HFFc6 (cell line): ENCODE data around the gene ATP6V1D. TPM values are rescaled to one million over a fixed set of nuclear protein-coding genes. Genes with fewer than 3 reads are reported as not detected.

Experiments
- DNase-seq: peaks from one replicate; pipeline ENCODE4 v3.0.0-alpha.2; 2018
- H3K27ac Mint-ChIP-seq: 2 replicates; pipeline ENCODE4 v1.8.0; 2020; ENCODE audit warnings: mild to moderate bottlenecking, mixed read lengths
- H3K27me3 Mint-ChIP-seq: 2 replicates; pipeline ENCODE4 v1.8.0; 2021; ENCODE audit warnings: mild to moderate bottlenecking, moderate library complexity, mixed read lengths; ENCODE audit not compliant: insufficient read depth
- H3K36me3 Mint-ChIP-seq: 2 replicates; pipeline ENCODE4 v1.8.0; 2021; ENCODE audit warnings: low read depth, mixed read lengths
- H3K4me1 Mint-ChIP-seq: 2 replicates; pipeline ENCODE4 v1.8.0; 2020; ENCODE audit warnings: low read depth, mixed read lengths
- H3K4me3 Mint-ChIP-seq: 2 replicates; pipeline ENCODE4 v1.8.0; 2020; ENCODE audit warnings: mild to moderate bottlenecking, moderate library complexity, mixed read lengths
- H3K9me3 Mint-ChIP-seq: 2 replicates; pipeline ENCODE4 v1.8.0; 2020; ENCODE audit warnings: mild to moderate bottlenecking, mixed read lengths
- total RNA-seq, 6 experiments: library from RNA; stranded (reverse); fragmentation: NEBNext Ultra II Directional; extraction: Animal tissue kit (Norgen Biotek cat#: 25700); gene quantifications; 2 replicates in 1 of 6; 3 replicates in 5 of 6; pipeline ENCODE4 v1.2.3, GENCODE V29; 2021
- TF ChIP-seq, protein P1 (sequence below): fragments of 200-600 bp; sonication (generic); IDR thresholded peaks from 2 replicates; pipeline ENCODE4 v1.5.0; 2021; ENCODE audit warnings: antibody characterized with exemption, mild to moderate bottlenecking

Gene ATP6V1D
- total RNA-seq, 6 experiments from 2014 or later: 135 to 167 (median 150) TPM

DNA sequence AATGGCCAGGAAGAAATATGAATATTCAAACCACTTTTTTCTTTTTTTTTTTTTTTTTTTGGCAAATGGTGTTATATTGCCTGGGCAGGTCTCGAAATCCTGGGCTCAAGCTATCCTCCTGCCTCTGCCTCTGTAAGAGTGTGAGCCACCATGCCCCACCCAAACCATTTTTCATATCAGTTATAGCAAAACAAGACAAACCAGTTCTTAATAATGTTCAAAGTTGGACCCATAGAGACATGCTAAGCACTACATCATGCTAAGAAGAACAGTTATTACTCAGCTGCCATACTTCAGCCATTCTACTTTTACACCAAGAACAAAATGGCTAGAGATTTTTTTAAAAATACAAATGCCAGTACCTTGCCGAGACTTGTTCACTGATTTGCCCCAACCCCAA is 26.0 kb upstream of the ATP6V1D start:
- H3K27me3 Mint-ChIP-seq: peaks cover 2% of the 10 kb centered on the region
- H3K4me3 Mint-ChIP-seq: no peak overlapping the region
- H3K9me3 Mint-ChIP-seq: no peaks in the 10 kb centered on the region
- H3K36me3 Mint-ChIP-seq: peaks cover 31% of the 10 kb centered on the region
- TF ChIP-seq, protein P1, sequence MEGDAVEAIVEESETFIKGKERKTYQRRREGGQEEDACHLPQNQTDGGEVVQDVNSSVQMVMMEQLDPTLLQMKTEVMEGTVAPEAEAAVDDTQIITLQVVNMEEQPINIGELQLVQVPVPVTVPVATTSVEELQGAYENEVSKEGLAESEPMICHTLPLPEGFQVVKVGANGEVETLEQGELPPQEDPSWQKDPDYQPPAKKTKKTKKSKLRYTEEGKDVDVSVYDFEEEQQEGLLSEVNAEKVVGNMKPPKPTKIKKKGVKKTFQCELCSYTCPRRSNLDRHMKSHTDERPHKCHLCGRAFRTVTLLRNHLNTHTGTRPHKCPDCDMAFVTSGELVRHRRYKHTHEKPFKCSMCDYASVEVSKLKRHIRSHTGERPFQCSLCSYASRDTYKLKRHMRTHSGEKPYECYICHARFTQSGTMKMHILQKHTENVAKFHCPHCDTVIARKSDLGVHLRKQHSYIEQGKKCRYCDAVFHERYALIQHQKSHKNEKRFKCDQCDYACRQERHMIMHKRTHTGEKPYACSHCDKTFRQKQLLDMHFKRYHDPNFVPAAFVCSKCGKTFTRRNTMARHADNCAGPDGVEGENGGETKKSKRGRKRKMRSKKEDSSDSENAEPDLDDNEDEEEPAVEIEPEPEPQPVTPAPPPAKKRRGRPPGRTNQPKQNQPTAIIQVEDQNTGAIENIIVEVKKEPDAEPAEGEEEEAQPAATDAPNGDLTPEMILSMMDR: no peak
- H3K27ac Mint-ChIP-seq: no peak overlapping the region
- peaks cover 27% of the 10 kb centered on the region for H3K4me1 Mint-ChIP-seq
- no peak for DNase-seq

DNA sequence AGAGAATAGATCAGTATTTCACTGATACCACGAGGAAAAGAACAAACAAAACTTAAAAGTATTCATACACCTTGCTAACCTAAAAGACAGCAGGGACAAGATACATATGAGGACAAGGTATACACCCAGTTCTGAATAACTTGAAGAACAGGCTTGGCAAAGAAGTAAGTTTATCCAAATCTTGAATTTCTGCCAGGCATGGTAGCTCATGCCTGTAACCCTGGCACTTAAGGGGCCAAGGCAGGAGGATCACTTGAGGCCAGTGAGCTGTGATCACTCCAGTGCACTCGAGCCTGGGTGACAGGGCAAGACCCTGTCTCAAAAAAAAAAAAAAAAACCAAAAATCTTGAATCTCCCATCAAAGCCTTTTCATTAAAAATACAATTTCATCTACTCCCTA is 25.5 kb upstream of the ATP6V1D start:
- DNase-seq: no peak
- H3K36me3 Mint-ChIP-seq: peaks cover 35% of the 10 kb centered on the region
- H3K4me1 Mint-ChIP-seq: peaks cover 27% of the 10 kb centered on the region
- H3K27me3 Mint-ChIP-seq: peaks cover 2% of the 10 kb centered on the region
- H3K4me3 Mint-ChIP-seq: no peak overlapping the region
- TF ChIP-seq, protein P1: no peak
- H3K27ac Mint-ChIP-seq: no peak overlapping the region
- H3K9me3 Mint-ChIP-seq: no peaks in the 10 kb centered on the region

DNA sequence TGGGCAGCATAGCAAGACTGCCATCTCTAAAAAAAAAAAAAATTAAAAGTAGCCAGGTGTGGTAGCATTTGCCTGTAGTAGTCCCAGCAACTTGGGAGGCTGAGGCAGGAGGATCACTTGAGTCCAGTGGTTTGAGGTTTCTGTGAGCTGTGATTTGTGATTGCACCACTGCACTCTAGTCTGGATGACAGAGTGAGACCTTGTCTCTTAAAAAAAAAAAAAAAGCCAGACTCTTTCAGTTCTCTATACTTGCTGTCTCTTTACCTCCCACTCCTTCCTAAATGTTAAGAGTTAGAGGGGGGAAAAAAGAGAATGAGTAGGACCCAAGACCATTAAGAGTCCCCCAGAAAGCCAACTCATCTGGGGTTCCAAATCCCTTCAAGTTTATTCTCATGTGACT is 18.3 kb upstream of the ATP6V1D start:
- Mint-ChIP-seq H3K4me3 (no peak overlapping the region), H3K27me3 (no peaks in the 10 kb centered on the region), H3K27ac (no peak overlapping the region), H3K4me1 (peaks cover 5% of the 10 kb centered on the region; the same call in 1 of the 2 replicates), H3K9me3 (no peaks in the 10 kb centered on the region), H3K36me3 (peaks cover 50% of the 10 kb centered on the region)
- no peak for DNase-seq
- TF ChIP-seq, protein P1: no peak

DNA sequence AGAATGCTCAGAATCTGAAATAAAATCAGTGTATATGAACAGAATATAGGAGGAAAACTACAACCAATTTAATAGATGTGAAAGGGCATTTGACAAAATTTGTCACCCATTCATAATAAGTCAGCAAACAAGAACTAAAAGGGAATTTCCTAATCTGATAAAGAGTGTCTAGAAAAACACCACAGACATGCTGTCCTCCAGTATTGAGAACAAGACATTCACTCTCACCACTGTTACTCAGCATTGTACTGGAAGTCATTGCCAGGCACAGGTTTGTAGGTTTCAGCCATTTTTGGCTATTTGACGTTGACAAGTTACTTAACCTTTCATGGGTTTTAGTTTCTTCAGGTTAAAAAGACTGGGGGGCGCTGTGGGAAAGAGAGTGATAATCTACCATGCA is 13.7 kb upstream of the ATP6V1D start:
- TF ChIP-seq, protein P1: no peak
- Mint-ChIP-seq H3K27ac (no peak overlapping the region), H3K9me3 (no peaks in the 10 kb centered on the region), H3K36me3 (peaks cover 34% of the 10 kb centered on the region), H3K4me1 (peaks cover 17% of the 10 kb centered on the region), H3K4me3 (no peak overlapping the region), H3K27me3 (no peaks in the 10 kb centered on the region)
- DNase-seq: no peak

DNA sequence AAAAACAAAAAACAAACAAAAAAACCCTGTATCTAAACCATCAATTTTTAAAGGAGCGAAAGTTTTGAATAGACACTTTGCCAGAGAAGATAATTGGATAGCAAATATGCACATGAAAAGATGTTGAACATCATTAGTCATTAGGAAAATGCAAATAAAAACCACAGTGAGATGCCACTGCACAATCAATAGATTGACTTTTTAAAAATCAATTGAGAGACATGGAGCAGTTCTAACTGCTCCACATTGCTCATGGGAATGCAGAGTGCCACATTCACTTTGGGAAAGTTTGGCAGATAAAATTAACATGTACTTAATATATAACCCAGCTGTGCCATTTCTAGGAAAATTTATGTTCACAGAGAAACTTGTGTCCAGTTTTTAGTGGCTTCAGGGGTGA is 13.2 kb upstream of the ATP6V1D start:
- TF ChIP-seq, protein P1: no peak
- Mint-ChIP-seq H3K4me3 (no peak overlapping the region), H3K36me3 (peaks cover 34% of the 10 kb centered on the region), H3K27ac (no peak overlapping the region), H3K27me3 (no peaks in the 10 kb centered on the region), H3K4me1 (peaks cover 17% of the 10 kb centered on the region), H3K9me3 (no peaks in the 10 kb centered on the region)
- no peak for DNase-seq
